SK-N-SH (cell line): ENCODE measurements around the gene DNASE2. TPM values are rescaled to one million over a fixed set of nuclear protein-coding genes. Genes with fewer than 3 reads are reported as not detected.

Experiments used
- CTCF ChIA-PET: fragments of 300-600, 350-600 bp; formaldehyde crosslinking; extraction: SDS; loops from one replicate; lab custom pipeline; 2021; lab: Yijun Ruan, JAX
- POLR2A ChIA-PET: fragments of 350-600 bp; sonication (Branson Sonifier 250); formaldehyde crosslinking; extraction: SDS; loops from one replicate; lab custom pipeline; 2020; ENCODE audit warnings: antibody characterized with exemption, inconsistent platforms; lab: Yijun Ruan, JAX
- DNase-seq: peaks from one replicate; pipeline ENCODE4 v3.0.0; 2012
- H2AFZ ChIP-seq: fragments of 200-600 bp; sonication (generic); 2 replicates; pipeline ENCODE4 v1.8.1; 2016; ENCODE audit warnings: antibody characterized with exemption, mild to moderate bottlenecking, low read depth
- H3F3A ChIP-seq: fragments of 200-600 bp; sonication (generic); replicated peaks from 2 replicates; pipeline ENCODE3; 2016; ENCODE audit warnings: antibody characterized with exemption, mild to moderate bottlenecking; ENCODE audit not compliant: insufficient read depth
- H3K27ac ChIP-seq, 2 experiments: fragments of 200-500 bp in 1 of 2; fragments of 200-600 bp in 1 of 2; sonication (Bioruptor generic) in 1 of 2; sonication (generic), shearing (Covaris generic) in 1 of 2; 2 replicates each; pipeline versions ENCODE4 v1.5.1 to v1.6.1; 2014 to 2016; ENCODE audit warnings: low read depth in 2 of 2, inconsistent platforms in 1 of 2, low read length in 1 of 2, mild to moderate bottlenecking in 1 of 2, mixed read lengths in 1 of 2
- H3K27me3 ChIP-seq: fragments of 200-600 bp; sonication (generic), shearing (Covaris generic); 2 replicates; pipeline ENCODE4 v1.6.1; 2016; ENCODE audit warnings: mixed run types; ENCODE audit not compliant: insufficient read depth
- H3K36me3 ChIP-seq, 2 experiments: fragments of 200-500 bp in 1 of 2; fragments of 200-600 bp in 1 of 2; sonication (Bioruptor generic) in 1 of 2; sonication (generic) in 1 of 2; replicated peaks in 1 of 2; 2 replicates each; pipeline versions ENCODE3 to v1.5.1; 2014 to 2016; ENCODE audit warnings: low read length in 1 of 2, mild to moderate bottlenecking in 1 of 2; ENCODE audit not compliant: insufficient read depth in 2 of 2, control insufficient read depth in 1 of 2
- H3K4me1 ChIP-seq, 2 experiments: fragments of 200-500 bp in 1 of 2; fragments of 200-600 bp in 1 of 2; sonication (Bioruptor generic) in 1 of 2; sonication (generic), shearing (Covaris generic) in 1 of 2; 2 replicates each; pipeline versions ENCODE4 v1.5.1 to v1.6.1; 2014 to 2016; ENCODE audit warnings: low read depth in 1 of 2, low read length in 1 of 2, mixed run types in 1 of 2; ENCODE audit not compliant: insufficient read depth in 2 of 2, control insufficient read depth in 1 of 2
- H3K4me2 ChIP-seq: fragments of 200-600 bp; sonication (generic), shearing (Covaris generic); 2 replicates; pipeline ENCODE4 v1.6.1; 2017; ENCODE audit warnings: mixed run types
- H3K4me3 ChIP-seq, 2 experiments: fragments of 200-500 bp in 1 of 2; fragments of 200-600 bp in 1 of 2; sonication (Bioruptor generic) in 1 of 2; sonication (generic), shearing (Covaris generic) in 1 of 2; 2 replicates each; pipeline versions ENCODE4 v1.5.1 to v1.8.1; 2014 to 2016; ENCODE audit warnings: low read depth in 2 of 2, inconsistent platforms in 1 of 2, low read length in 1 of 2, mild to moderate bottlenecking in 1 of 2, mixed read lengths in 1 of 2, moderate library complexity in 1 of 2
- H3K79me2 ChIP-seq: fragments of 200-600 bp; sonication (generic); 2 replicates; pipeline ENCODE4 v1.8.1; 2017; ENCODE audit warnings: mild to moderate bottlenecking; ENCODE audit not compliant: insufficient read depth
- H3K9ac ChIP-seq: fragments of 200-600 bp; sonication (generic); 2 replicates; pipeline ENCODE4 v1.6.1; 2017; ENCODE audit warnings: mixed run types
- H3K9me2 ChIP-seq: fragments of 200-600 bp; sonication (generic); 2 replicates; pipeline ENCODE4 v1.6.1; 2017; ENCODE audit warnings: mixed run types
- H3K9me3 ChIP-seq: fragments of 200-600 bp; sonication (generic); 2 replicates; pipeline ENCODE4 v1.6.1; 2017; ENCODE audit warnings: mixed run types, mild to moderate bottlenecking, moderate library complexity
- H4K20me1 ChIP-seq: fragments of 200-600 bp; sonication (generic); 2 replicates; pipeline ENCODE4 v1.6.1; 2017; ENCODE audit warnings: mild to moderate bottlenecking, mixed run types; ENCODE audit not compliant: insufficient read depth
- CHD2 ChIP-seq: fragments of 150-350 bp; IDR thresholded peaks from 2 replicates; pipeline ENCODE4 v1.6.1; 2018; ENCODE audit warnings: low read length; ENCODE audit not compliant: partially characterized antibody
- EP300 ChIP-seq, 2 experiments: IDR thresholded peaks; 2 replicates each; pipeline versions ENCODE4 v1.4.0 to v1.6.1; 2012; ENCODE audit warnings: borderline replicate concordance in 1 of 2, low read depth in 1 of 2, low read length in 1 of 2
- EZH2phosphoT487 ChIP-seq: fragments of 200-600 bp; sonication (generic); IDR thresholded peaks from 2 replicates; pipeline ENCODE4 v1.6.1; 2017; ENCODE audit warnings: low read depth, mixed run types, mild to moderate bottlenecking, antibody characterized with exemption, moderate library complexity, borderline replicate concordance
- FOSL2 ChIP-seq: IDR thresholded peaks from 2 replicates; pipeline ENCODE4 v1.4.0; 2012; ENCODE audit warnings: low read depth, mild to moderate bottlenecking, moderate library complexity, borderline replicate concordance
- FOXM1 ChIP-seq: IDR thresholded peaks from 2 replicates; pipeline ENCODE4 v1.4.0; 2012; ENCODE audit warnings: low read depth, mild to moderate bottlenecking
- GABPA ChIP-seq: IDR thresholded peaks from 2 replicates; pipeline ENCODE4 v1.4.0; 2012; ENCODE audit warnings: low read depth, mild to moderate bottlenecking
- NFIC ChIP-seq: IDR thresholded peaks from 2 replicates; pipeline ENCODE4 v1.4.0; 2012; ENCODE audit warnings: borderline replicate concordance
- POLR2AphosphoS5 ChIP-seq: IDR thresholded peaks from 2 replicates; pipeline ENCODE4 v1.6.1; 2012; ENCODE audit warnings: low read depth, low read length
- RAD21 ChIP-seq: IDR thresholded peaks from 2 replicates; pipeline ENCODE4 v1.6.1; 2012; ENCODE audit warnings: mild to moderate bottlenecking, low read length
- RFX5 ChIP-seq: IDR thresholded peaks from 2 replicates; pipeline ENCODE4 v1.6.1; 2012; ENCODE audit warnings: mild to moderate bottlenecking, improper control_type of control experiment, low read length
- SIN3A ChIP-seq: IDR thresholded peaks from 2 replicates; pipeline ENCODE4 v1.6.1; 2012; ENCODE audit warnings: low read depth, mild to moderate bottlenecking, low read length, moderate library complexity, borderline replicate concordance
- TAF1 ChIP-seq: IDR thresholded peaks from 2 replicates; pipeline ENCODE4 v1.6.1; 2012; ENCODE audit warnings: low read depth, mild to moderate bottlenecking, low read length, moderate library complexity, borderline replicate concordance
- TCF12 ChIP-seq: IDR thresholded peaks from 2 replicates; pipeline ENCODE4 v1.4.0; 2012
- USF1 ChIP-seq: IDR thresholded peaks from 2 replicates; pipeline ENCODE4 v1.4.0; 2012; ENCODE audit warnings: low read depth, borderline replicate concordance
- YY1 ChIP-seq: IDR thresholded peaks from 2 replicates; pipeline ENCODE4 v1.4.0; 2012; ENCODE audit warnings: low read depth, mild to moderate bottlenecking
- ZBTB33 ChIP-seq: IDR thresholded peaks from 2 replicates; pipeline ENCODE4 v1.4.0; 2012; ENCODE audit warnings: low read depth, borderline replicate concordance
- WGBS: methylation state at CpG from one replicate; pipeline ENCODE4 v1.1.6; 2017; ENCODE audit warnings: low lambda C conversion rate; 5-methylcytosine and 5-hydroxymethylcytosine counted together
- polyA plus RNA-seq, 3 experiments: library from polyadenylated mRNA; depleted of rRNA; stranded (reverse); fragments of >200 nt; gene quantifications; 2 replicates each; pipeline ENCODE4 v1.2.3, GENCODE V29; 2012
- TF ChIP-seq, protein P1 (sequence below): IDR thresholded peaks from 2 replicates; pipeline ENCODE4; 2012
- TF ChIP-seq, protein P2 (sequence below): fragments of 150-350 bp; IDR thresholded peaks from 2 replicates; pipeline ENCODE4 v1.6.1; 2017; ENCODE audit warnings: antibody characterized with exemption, low read length, low read depth, borderline replicate concordance

DNASE2 gene
- polyA plus RNA-seq, 1 of the 3 experiments (the other 2 are of a cell fraction) = 29.8 TPM

- Histone ChIP-seq H3K27me3 (no peaks in the 10 kb centered on the region), H3K9me3 (no peaks in the 10 kb centered on the region), H3K79me2 (no peaks in the 10 kb centered on the region), H3K9me2 (no peaks in the 10 kb centered on the region), H3K4me2 (no peak overlapping the region), H3K27ac (no peak overlapping the region), H3K4me3 (no peak overlapping the region), H3K9ac (no peak overlapping the region), H3K36me3 (peaks cover 27 to 34% of the 10 kb centered on the region in 2 experiments), H3K4me1 (peaks cover 0 to 2% of the 10 kb centered on the region in 2 experiments; a peak in 1 of 4 replicates), H2AFZ (no peak overlapping the region), H3F3A (peaks cover 26% of the 10 kb centered on the region), H4K20me1 (no peaks in the 10 kb centered on the region)
- 94% methylated on average over 4 of the region's 4 CpGs for WGBS
- ChIA-PET POLR2A (no interaction called here), CTCF (interaction anchor here (1.2 kb wide), 1 partner anchor 10 kb away, joined by 5 read pairs; no protein-coding TSS in a partner anchor)
- DNase-seq = no peak
- TF ChIP-seq POLR2AphosphoS5 (no peak), RAD21 (no peak), GABPA (no peak)
- TF ChIP-seq, protein P1, sequence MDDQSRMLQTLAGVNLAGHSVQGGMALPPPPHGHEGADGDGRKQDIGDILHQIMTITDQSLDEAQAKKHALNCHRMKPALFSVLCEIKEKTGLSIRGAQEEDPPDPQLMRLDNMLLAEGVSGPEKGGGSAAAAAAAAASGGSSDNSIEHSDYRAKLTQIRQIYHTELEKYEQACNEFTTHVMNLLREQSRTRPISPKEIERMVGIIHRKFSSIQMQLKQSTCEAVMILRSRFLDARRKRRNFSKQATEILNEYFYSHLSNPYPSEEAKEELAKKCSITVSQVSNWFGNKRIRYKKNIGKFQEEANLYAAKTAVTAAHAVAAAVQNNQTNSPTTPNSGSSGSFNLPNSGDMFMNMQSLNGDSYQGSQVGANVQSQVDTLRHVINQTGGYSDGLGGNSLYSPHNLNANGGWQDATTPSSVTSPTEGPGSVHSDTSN = no peak
Observed at GRCh38 chr19:12922959-12923358, 41.7 kb upstream of the DNASE2 start.

- Histone ChIP-seq H3K4me3 (no peak overlapping the region), H3K9me2 (no peaks in the 10 kb centered on the region), H3K36me3 (peaks cover 23 to 26% of the 10 kb centered on the region in 2 experiments), H3K79me2 (no peaks in the 10 kb centered on the region), H3K9ac (no peak overlapping the region), H4K20me1 (no peaks in the 10 kb centered on the region), H3K27me3 (no peaks in the 10 kb centered on the region), H3K9me3 (no peaks in the 10 kb centered on the region), H3F3A (peaks cover 26% of the 10 kb centered on the region), H3K4me2 (no peak overlapping the region), H3K4me1 (peaks cover 0 to 2% of the 10 kb centered on the region in 2 experiments; a peak in 1 of 4 replicates), H3K27ac (no peak overlapping the region), H2AFZ (no peak overlapping the region)
- CTCF ChIA-PET = interaction anchor here (0.8 to 1.4 kb wide), 4 partner anchors 11 to 74 kb away, joined by 3 to 5 read pairs (median 4); partner anchors contain the start of genes FARSA and GCDH
- no peak for DNase-seq
- POLR2A ChIA-PET = interaction anchor here (0.7 to 1.5 kb wide), 3 partner anchors 21 to 173 kb away, joined by 3 to 6 read pairs (median 3); partner anchors contain the start of gene GCDH
- WGBS = 73% methylated on average over 3 of the region's 3 CpGs
- TF ChIP-seq RFX5 = no peak
- TF ChIP-seq TCF12 = no peak
- TF ChIP-seq EP300 (IDR thresholded peaks at IDR 0.05; ENCODE audit: borderline replicate concordance in 1 of 2, low read depth in 1 of 2, low read length in 1 of 2) = no peak
- no peak for TF ChIP-seq ZBTB33
- no peak for TF ChIP-seq USF1
- no peak for TF ChIP-seq FOSL2
- TF ChIP-seq, protein P1 = no peak
- TF ChIP-seq EZH2phosphoT487 = no peak
- no peak for TF ChIP-seq SIN3A
- TF ChIP-seq FOXM1 = no peak
- TF ChIP-seq, protein P2, sequence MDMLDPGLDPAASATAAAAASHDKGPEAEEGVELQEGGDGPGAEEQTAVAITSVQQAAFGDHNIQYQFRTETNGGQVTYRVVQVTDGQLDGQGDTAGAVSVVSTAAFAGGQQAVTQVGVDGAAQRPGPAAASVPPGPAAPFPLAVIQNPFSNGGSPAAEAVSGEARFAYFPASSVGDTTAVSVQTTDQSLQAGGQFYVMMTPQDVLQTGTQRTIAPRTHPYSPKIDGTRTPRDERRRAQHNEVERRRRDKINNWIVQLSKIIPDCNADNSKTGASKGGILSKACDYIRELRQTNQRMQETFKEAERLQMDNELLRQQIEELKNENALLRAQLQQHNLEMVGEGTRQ = no peak
- TF ChIP-seq NFIC = no peak
- no peak for TF ChIP-seq YY1
- TF ChIP-seq CHD2 = no peak
- no peak for TF ChIP-seq TAF1
Observed at GRCh38 chr19:12921047-12921446, 39.8 kb upstream of the DNASE2 start.
